SKM-1 treated with dmso at 0.1 percent for 144 hours (cell line): Measurements from ENCODE around the gene TOR1AIP2.
"Not testable (repeated sequence)": the region's sequence is repeated elsewhere in the genome, so short reads cannot be mapped to it uniquely, and the experiment has no call there.

Source experiments
- DNase-seq: peaks from one replicate; lab custom pipeline; 2025; ENCODE audit not compliant: unreplicated experiment; lab: John Stamatoyannopoulos, UW

The TOR1AIP2 gene

GRCh38 chr1:179808503-179808902 lies 69.1 kb downstream of the TOR1AIP2 start:
- DNase-seq: no peak

- no peak for DNase-seq
Observed at GRCh38 chr1:179807691-179808485, 69.7 kb downstream of the TOR1AIP2 start.

- DNase-seq: no peak
Observed at GRCh38 chr1:179807291-179807690, 70.3 kb downstream of the TOR1AIP2 start.

- DNase-seq: no peak
Observed at GRCh38 chr1:179806333-179806732, 71.3 kb downstream of the TOR1AIP2 start.

- no peak for DNase-seq
Observed at GRCh38 chr1:179805291-179806195, 72.1 kb downstream of the TOR1AIP2 start.

GRCh38 chr1:179804417-179804816 lies 73.2 kb downstream of the TOR1AIP2 start:
- not testable (repeated sequence) for DNase-seq

GRCh38 chr1:179803918-179804317 lies 73.7 kb downstream of the TOR1AIP2 start:
- DNase-seq: no peak

- no peak for DNase-seq
Observed at GRCh38 chr1:179803104-179803503, 74.5 kb downstream of the TOR1AIP2 start.

GRCh38 chr1:179800481-179800880 lies 77.1 kb downstream of the TOR1AIP2 start:
- DNase-seq: no peak

GRCh38 chr1:179798864-179799516 lies 78.6 kb downstream of the TOR1AIP2 start:
- no peak for DNase-seq

GRCh38 chr1:179798213-179798863 lies 79.3 kb downstream of the TOR1AIP2 start:
- no peak for DNase-seq

- peak; percentile 84 for DNase-seq
Observed at GRCh38 chr1:179794669-179795068, 82.9 kb downstream of the TOR1AIP2 start.

GRCh38 chr1:179794146-179794545 lies 83.5 kb downstream of the TOR1AIP2 start:
- no peak for DNase-seq

- no peak for DNase-seq
Observed at GRCh38 chr1:179793281-179793680, 84.3 kb downstream of the TOR1AIP2 start.
